Chondrocyte (in vitro differentiated cells): ENCODE results near the gene WDR91. TPM values are rescaled to one million over a fixed set of nuclear protein-coding genes. Genes with fewer than 3 reads are reported as not detected.

ENCODE experiments used
- DNase-seq: peaks from one replicate; pipeline ENCODE4 v3.0.0; 2021; ENCODE audit warnings: mixed read lengths, low spot score
- H3K27ac Mint-ChIP-seq: one replicate; pipeline ENCODE4 v1.8.0; 2021; ENCODE audit warnings: mild to moderate bottlenecking, moderate library complexity, mixed read lengths; ENCODE audit not compliant: unreplicated experiment
- H3K27me3 Mint-ChIP-seq: 2 replicates; pipeline ENCODE4 v1.8.0; 2021; ENCODE audit warnings: low read depth, mixed read lengths
- H3K36me3 Mint-ChIP-seq: 2 replicates; pipeline ENCODE4 v1.8.0; 2021; ENCODE audit warnings: low read depth, mixed read lengths
- H3K4me1 Mint-ChIP-seq: 2 replicates; pipeline ENCODE4 v1.8.0; 2021; ENCODE audit warnings: low read depth, mild to moderate bottlenecking, mixed read lengths
- H3K4me3 Mint-ChIP-seq: one replicate; pipeline ENCODE4 v1.8.0; 2021; ENCODE audit warnings: mild to moderate bottlenecking, moderate library complexity, mixed read lengths; ENCODE audit not compliant: unreplicated experiment
- H3K9me3 Mint-ChIP-seq: 2 replicates; pipeline ENCODE4 v1.8.0; 2021; ENCODE audit warnings: low read depth, mixed read lengths
- total RNA-seq: library from RNA; stranded (reverse); gene quantifications from 3 replicates; pipeline ENCODE4 v1.2.1, GENCODE V29; 2021
- TF ChIP-seq, protein P1 (sequence below): fragments of 200-600 bp; sonication (generic); IDR thresholded peaks from 2 replicates; pipeline ENCODE4 v1.5.0; 2021; ENCODE audit warnings: antibody characterized with exemption, mild to moderate bottlenecking, moderate library complexity

Gene WDR91
- total RNA-seq, 1 donor from 2014 or later: 10.6 TPM

- peaks cover 42% of the 10 kb centered on the region for H3K9me3 Mint-ChIP-seq
- no peaks in the 10 kb centered on the region for H3K27me3 Mint-ChIP-seq
- TF ChIP-seq, protein P1, sequence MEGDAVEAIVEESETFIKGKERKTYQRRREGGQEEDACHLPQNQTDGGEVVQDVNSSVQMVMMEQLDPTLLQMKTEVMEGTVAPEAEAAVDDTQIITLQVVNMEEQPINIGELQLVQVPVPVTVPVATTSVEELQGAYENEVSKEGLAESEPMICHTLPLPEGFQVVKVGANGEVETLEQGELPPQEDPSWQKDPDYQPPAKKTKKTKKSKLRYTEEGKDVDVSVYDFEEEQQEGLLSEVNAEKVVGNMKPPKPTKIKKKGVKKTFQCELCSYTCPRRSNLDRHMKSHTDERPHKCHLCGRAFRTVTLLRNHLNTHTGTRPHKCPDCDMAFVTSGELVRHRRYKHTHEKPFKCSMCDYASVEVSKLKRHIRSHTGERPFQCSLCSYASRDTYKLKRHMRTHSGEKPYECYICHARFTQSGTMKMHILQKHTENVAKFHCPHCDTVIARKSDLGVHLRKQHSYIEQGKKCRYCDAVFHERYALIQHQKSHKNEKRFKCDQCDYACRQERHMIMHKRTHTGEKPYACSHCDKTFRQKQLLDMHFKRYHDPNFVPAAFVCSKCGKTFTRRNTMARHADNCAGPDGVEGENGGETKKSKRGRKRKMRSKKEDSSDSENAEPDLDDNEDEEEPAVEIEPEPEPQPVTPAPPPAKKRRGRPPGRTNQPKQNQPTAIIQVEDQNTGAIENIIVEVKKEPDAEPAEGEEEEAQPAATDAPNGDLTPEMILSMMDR: no peak
- peaks cover 28% of the 10 kb centered on the region for H3K4me1 Mint-ChIP-seq
- peaks cover 21% of the 10 kb centered on the region for H3K36me3 Mint-ChIP-seq
- no peak overlapping the region for H3K27ac Mint-ChIP-seq
- H3K4me3 Mint-ChIP-seq: no peak overlapping the region
- no peak for DNase-seq
These were observed 53.1 kb downstream of the WDR91 start for GRCh38 chr7:135158141-135158655.

DNA sequence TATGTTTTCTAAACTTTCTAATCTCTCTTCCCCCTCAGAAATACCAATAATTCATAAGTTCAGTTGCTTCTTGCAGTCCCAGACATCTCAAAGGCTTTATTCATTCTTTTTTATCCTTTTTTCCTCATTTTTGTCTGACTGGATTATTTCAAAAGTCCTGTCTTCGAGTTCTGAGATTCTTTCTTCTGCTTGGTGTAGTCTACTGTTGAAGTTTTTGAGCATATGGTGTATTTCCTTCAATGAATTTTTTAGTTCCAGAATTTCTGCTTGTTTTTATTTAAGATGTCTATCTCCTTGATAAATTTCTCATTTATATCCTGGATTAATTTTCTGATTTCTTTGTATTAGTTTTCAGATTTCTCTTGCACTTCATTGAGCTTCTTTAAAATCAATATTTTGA, 55.0 kb downstream of the WDR91 start:
- TF ChIP-seq, protein P1: no peak
- Mint-ChIP-seq H3K27ac (no peak overlapping the region), H3K36me3 (peaks cover 23% of the 10 kb centered on the region), H3K4me3 (no peak overlapping the region), H3K9me3 (peaks cover 42% of the 10 kb centered on the region), H3K27me3 (no peaks in the 10 kb centered on the region), H3K4me1 (peaks cover 20% of the 10 kb centered on the region)
- no peak for DNase-seq

DNA sequence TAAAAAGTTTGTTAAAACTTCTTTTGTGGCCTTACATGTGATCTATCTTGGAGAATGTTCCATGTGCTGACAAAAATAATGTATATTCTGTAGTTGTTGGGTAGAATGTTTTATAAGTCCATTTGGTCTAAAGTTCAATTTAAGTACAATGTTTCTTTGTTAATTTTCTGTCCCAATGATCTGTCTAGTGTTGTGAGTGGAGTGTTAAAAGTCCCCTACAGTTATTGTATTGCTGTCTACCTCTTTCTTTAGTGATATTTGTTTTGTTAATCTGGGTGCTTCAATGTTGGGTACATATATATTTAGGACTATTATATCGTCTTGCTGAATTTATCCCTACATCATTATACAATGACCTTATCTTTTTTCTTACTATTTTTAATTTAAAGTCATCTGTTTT, 56.6 kb downstream of the WDR91 start:
- Mint-ChIP-seq H3K36me3 (peaks cover 23% of the 10 kb centered on the region), H3K27ac (no peak overlapping the region), H3K4me1 (peaks cover 4% of the 10 kb centered on the region), H3K4me3 (no peak overlapping the region), H3K27me3 (no peaks in the 10 kb centered on the region), H3K9me3 (peaks cover 42% of the 10 kb centered on the region)
- no peak for DNase-seq
- TF ChIP-seq, protein P1: no peak

DNA sequence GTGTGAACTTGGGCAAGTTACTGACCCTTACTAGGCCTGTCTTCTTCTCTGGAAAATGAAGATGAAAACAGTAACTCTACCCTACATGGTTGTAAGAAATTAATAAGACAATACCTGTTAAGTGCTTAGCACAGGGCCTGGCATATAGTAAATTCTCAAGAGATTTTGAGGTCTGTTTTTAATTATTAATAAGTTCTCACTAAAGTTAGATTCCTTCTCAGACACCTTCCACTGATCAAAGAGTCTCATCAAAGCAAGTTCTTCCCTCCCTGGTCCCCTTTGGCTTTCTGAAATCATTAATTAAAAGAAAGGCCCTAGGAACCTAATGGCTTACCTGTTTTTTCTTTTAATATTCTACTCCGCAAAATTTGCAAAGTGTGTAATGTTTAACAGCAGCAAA, 58.9 kb downstream of the WDR91 start:
- TF ChIP-seq, protein P1: no peak
- no peak overlapping the region for H3K4me3 Mint-ChIP-seq
- no peak overlapping the region for H3K27ac Mint-ChIP-seq
- peaks cover 23% of the 10 kb centered on the region for H3K36me3 Mint-ChIP-seq
- no peak for DNase-seq
- H3K4me1 Mint-ChIP-seq: peaks cover 5% of the 10 kb centered on the region
- peaks cover 42% of the 10 kb centered on the region for H3K9me3 Mint-ChIP-seq
- H3K27me3 Mint-ChIP-seq: no peaks in the 10 kb centered on the region

DNA sequence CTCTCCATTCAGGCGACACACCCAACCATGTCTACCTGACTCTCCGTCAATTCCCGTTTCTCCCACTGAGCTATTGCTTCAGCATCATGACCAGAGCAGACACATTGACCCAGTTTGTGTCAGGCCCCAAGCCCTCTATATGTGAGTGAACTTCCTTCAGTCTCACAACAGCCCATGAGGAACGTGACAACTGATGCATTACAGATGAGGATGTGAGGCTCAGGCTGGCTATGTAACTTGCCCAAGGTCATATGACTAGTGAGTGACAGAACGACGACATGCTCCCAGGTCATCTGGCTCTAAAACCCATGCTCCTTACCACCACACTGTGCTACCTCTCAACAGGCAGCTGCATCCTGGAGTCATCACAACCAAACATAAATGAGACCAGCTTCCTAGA, 59.8 kb downstream of the WDR91 start:
- no peak for DNase-seq
- Mint-ChIP-seq H3K9me3 (peaks cover 34% of the 10 kb centered on the region), H3K36me3 (peaks cover 19% of the 10 kb centered on the region), H3K27ac (no peak overlapping the region), H3K4me1 (peaks cover 5% of the 10 kb centered on the region), H3K4me3 (no peak overlapping the region), H3K27me3 (no peaks in the 10 kb centered on the region)
- TF ChIP-seq, protein P1: no peak
